ENCODE measurements around the gene GART. TPM values are rescaled to one million over a fixed set of nuclear protein-coding genes. Genes with fewer than 3 reads are reported as not detected.

The GART gene
- total RNA-seq, 1 donor from 2014 or later: 85.1 TPM

GRCh38 chr21:33544451-33545195, 2.7 kb upstream of the GART start:
- DNase-seq (ENCODE audit: low spot score in 2 of 2, unreplicated experiment in 2 of 2): no peak
- H3K27ac Mint-ChIP-seq: peak overlapping the region; percentile 100
- no peaks in the 10 kb centered on the region for H3K27me3 Mint-ChIP-seq (ENCODE audit: low read depth)
- peaks cover 15% of the 10 kb centered on the region for H3K36me3 Mint-ChIP-seq
- peaks cover 39% of the 10 kb centered on the region for H3K4me1 Mint-ChIP-seq
- H3K4me3 Mint-ChIP-seq: peak overlapping the region; percentile 89
- TF ChIP-seq CTCF (IDR thresholded peaks at IDR 0.05; ENCODE audit: unreplicated experiment): no peak
- no peaks in the 10 kb centered on the region for H3K9me3 Mint-ChIP-seq

GRCh38 chr21:33543505-33544129, 1.7 kb upstream of the GART start:
- Mint-ChIP-seq H3K36me3 (peaks cover 10% of the 10 kb centered on the region), H3K27ac (peak overlapping the region; percentile 100), H3K4me1 (peaks cover 39% of the 10 kb centered on the region), H3K4me3 (peak overlapping the region; percentile 89), H3K9me3 (no peaks in the 10 kb centered on the region), H3K27me3 (ENCODE audit: low read depth) (no peaks in the 10 kb centered on the region)
- no peak for TF ChIP-seq CTCF (IDR thresholded peaks at IDR 0.05; ENCODE audit: unreplicated experiment)
- peak; percentile 63 to 75 for DNase-seq (ENCODE audit: low spot score in 2 of 2, unreplicated experiment in 2 of 2)

GRCh38 chr21:33542640-33543504, 955 bp upstream of the GART start, which contains the start of gene SON:
SON (plus strand) TSS chr21:33543038; CDS start chr21:33543093, 55 bp downstream.
- no peaks in the 10 kb centered on the region for H3K9me3 Mint-ChIP-seq
- peaks cover 39% of the 10 kb centered on the region for H3K4me1 Mint-ChIP-seq
- DNase-seq (ENCODE audit: low spot score in 2 of 2, unreplicated experiment in 2 of 2): peak; percentile 96
- no peak for TF ChIP-seq CTCF (IDR thresholded peaks at IDR 0.05; ENCODE audit: unreplicated experiment)
- H3K27me3 Mint-ChIP-seq (ENCODE audit: low read depth): no peaks in the 10 kb centered on the region
- H3K36me3 Mint-ChIP-seq: peaks cover 10% of the 10 kb centered on the region
- peak within 1 kb of the TSS; percentile 89 for H3K4me3 Mint-ChIP-seq
- H3K27ac Mint-ChIP-seq: peak within 1 kb of the TSS; percentile 100

GRCh38 chr21:33541105-33541711, 709 bp downstream of the GART start:
- DNase-seq (ENCODE audit: low spot score in 2 of 2, unreplicated experiment in 2 of 2): no peak
- TF ChIP-seq CTCF (IDR thresholded peaks at IDR 0.05; ENCODE audit: unreplicated experiment): no peak
- H3K27me3 Mint-ChIP-seq (ENCODE audit: low read depth): no peaks in the 10 kb centered on the region
- peaks cover 4% of the 10 kb centered on the region for H3K9me3 Mint-ChIP-seq
- peaks cover 22% of the 10 kb centered on the region for H3K36me3 Mint-ChIP-seq
- H3K4me1 Mint-ChIP-seq: peaks cover 39% of the 10 kb centered on the region
- H3K4me3 Mint-ChIP-seq: peak overlapping the region; percentile 89
- H3K27ac Mint-ChIP-seq: peak overlapping the region; percentile 100

- peak overlapping the region; percentile 94 for H3K27ac Mint-ChIP-seq
- H3K27me3 Mint-ChIP-seq (ENCODE audit: low read depth): no peaks in the 10 kb centered on the region
- peaks cover 20% of the 10 kb centered on the region for H3K36me3 Mint-ChIP-seq
- DNase-seq (ENCODE audit: low spot score in 2 of 2, unreplicated experiment in 2 of 2): no peak
- H3K4me3 Mint-ChIP-seq: peak overlapping the region; percentile 89
- H3K4me1 Mint-ChIP-seq: peaks cover 35% of the 10 kb centered on the region
- peaks cover 4% of the 10 kb centered on the region for H3K9me3 Mint-ChIP-seq
- no peak for TF ChIP-seq CTCF (IDR thresholded peaks at IDR 0.05; ENCODE audit: unreplicated experiment)
Observed at GRCh38 chr21:33540711-33541104, 1.2 kb downstream of the GART start.
